Subcutaneous adipose tissue (tissue), 4 donors: ENCODE measurements around the gene CADPS. TPM values are rescaled to one million over a fixed set of nuclear protein-coding genes. Genes with fewer than 3 reads are reported as not detected.

Experiments used
- CTCF ChIP-seq: fragments of 450-650 bp; IDR thresholded peaks from one replicate; pipeline ENCODE4 v1.5.1; 2016; ENCODE audit warnings: low read depth, mild to moderate bottlenecking, control low read depth, antibody characterized with exemption, moderate library complexity
- total RNA-seq, 4 donors: library from RNA; depleted of rRNA; stranded (reverse); fragments of >200 nt; gene quantifications; one replicate each; pipeline ENCODE4 v1.1.0, GENCODE V29; 2016

Gene CADPS
- total RNA-seq, 4 donors from 2014 or later, result 1.9 to 25.1 TPM; not detected in 2

- TF ChIP-seq CTCF, result no peak
These were observed 273.8 kb downstream of the CADPS start for GRCh38 chr3:62601238-62602070.

GRCh38 chr3:62600033-62600432 is 275.2 kb downstream of the CADPS start:
- TF ChIP-seq CTCF, result no peak

GRCh38 chr3:62597491-62597890 is 277.7 kb downstream of the CADPS start:
- no peak for TF ChIP-seq CTCF

GRCh38 chr3:62592408-62592807 is 282.8 kb downstream of the CADPS start:
- TF ChIP-seq CTCF, result no peak

GRCh38 chr3:62589078-62589477 is 286.1 kb downstream of the CADPS start:
- no peak for TF ChIP-seq CTCF

GRCh38 chr3:62587579-62588031 is 287.6 kb downstream of the CADPS start:
- no peak for TF ChIP-seq CTCF

- no peak for TF ChIP-seq CTCF
These were observed 288.0 kb downstream of the CADPS start for GRCh38 chr3:62587169-62587568.
